GM12878 (cell line): ENCODE results near the gene SH3BP5. TPM values are rescaled to one million over a fixed set of nuclear protein-coding genes. Genes with fewer than 3 reads are reported as not detected.

ENCODE experiments used
- ATAC-seq: fragments of 200-7000 bp; cut with Tn5 transposase; 3 replicates; pipeline ENCODE4 v1.9.1; 2020; ENCODE audit warnings: mild to moderate bottlenecking, moderate library complexity
- BruUV-seq: library from RNA; stranded (reverse); fragments of 400-500 nt; replicated peaks from 2 replicates; lab custom pipeline; 2021; lab: Mats Ljungman, UMichigan
- CTCF ChIA-PET: fragments of 300-600 bp; sonication (Branson Sonifier 250); formaldehyde crosslinking; extraction: SDS; loops from one replicate; lab custom pipeline; 2021; ENCODE audit warnings: inconsistent platforms; lab: Yijun Ruan, JAX
- POLR2A ChIA-PET: fragments of 350-600 bp; formaldehyde crosslinking; extraction: SDS; loops from one replicate; lab custom pipeline; 2021; ENCODE audit warnings: inconsistent platforms; lab: Charles Lee
- RAD21 ChIA-PET: fragments of 300-600 bp; sonication (Branson Sonifier 250); formaldehyde crosslinking; loops from one replicate; lab custom pipeline; 2023; ENCODE audit warnings: antibody characterized with exemption; ENCODE audit not compliant: unreplicated experiment; lab: Charles Lee
- SMC1A ChIA-PET: fragments of 300-600 bp; sonication (Branson Sonifier 250); formaldehyde crosslinking; loops from one replicate; lab custom pipeline; 2023; ENCODE audit not compliant: unreplicated experiment, uncharacterized antibody; lab: Charles Lee
- DNase-seq: peaks from one replicate; pipeline ENCODE4 v3.0.0-alpha.2; 2011; ENCODE audit warnings: low read depth, low spot score
- FAIRE-seq: peaks from 3 replicates; lab custom pipeline; 2011; peaks lifted over from hg19 to GRCh38; lab: Jason Lieb, UNC
- H2AFZ ChIP-seq: 2 replicates; pipeline ENCODE4 v1.6.0; 2011; ENCODE audit warnings: low read depth, low read length, control low read depth; ENCODE audit not compliant: control insufficient read depth
- H3K27ac ChIP-seq: 2 replicates; pipeline ENCODE4 v1.5.1; 2011; ENCODE audit warnings: control low read depth; ENCODE audit not compliant: control insufficient read depth, insufficient read depth
- H3K27me3 ChIP-seq, 2 experiments: replicated peaks in 1 of 2; 2 replicates each; pipeline versions ENCODE4 v1.6.0 to v1.6.1; 2011; ENCODE audit warnings: low read length in 1 of 2; ENCODE audit not compliant: control insufficient read depth in 2 of 2, insufficient read depth in 2 of 2
- H3K36me3 ChIP-seq, 2 experiments: 2 replicates each; pipeline ENCODE4 v1.5.1; 2011; ENCODE audit warnings: low read length in 1 of 2; ENCODE audit not compliant: control insufficient read depth in 2 of 2, insufficient read depth in 2 of 2
- H3K4me1 ChIP-seq: 2 replicates; pipeline ENCODE4 v1.6.1; 2011; ENCODE audit warnings: mild to moderate bottlenecking, low read length, moderate library complexity, mixed read lengths; ENCODE audit not compliant: control insufficient read depth, insufficient read depth
- H3K4me2 ChIP-seq: 2 replicates; pipeline ENCODE4 v1.6.0; 2011; ENCODE audit warnings: control low read depth; ENCODE audit not compliant: control insufficient read depth, insufficient read depth
- H3K4me3 ChIP-seq: fragments of 200-600 bp; sonication (generic); 2 replicates; pipeline ENCODE4 v1.5.1; 2016
- H3K79me2 ChIP-seq: 2 replicates; pipeline ENCODE4 v1.6.0; 2011; ENCODE audit warnings: low read length; ENCODE audit not compliant: control insufficient read depth, insufficient read depth
- H3K9ac ChIP-seq: 2 replicates; pipeline ENCODE4 v1.8.0; 2011; ENCODE audit warnings: low read length, control low read depth, mixed read lengths; ENCODE audit not compliant: control insufficient read depth, insufficient read depth
- H3K9me3 ChIP-seq: replicated peaks from 3 replicates; pipeline ENCODE4 v1.5.1; 2011; ENCODE audit warnings: mild to moderate bottlenecking, low read length; ENCODE audit not compliant: control insufficient read depth, insufficient read depth
- H4K20me1 ChIP-seq: 2 replicates; pipeline ENCODE4 v1.6.0; 2011; ENCODE audit not compliant: control insufficient read depth, insufficient read depth
- FOXM1 ChIP-seq: IDR thresholded peaks from 2 replicates; pipeline ENCODE4 v1.6.1; 2012; ENCODE audit warnings: low read depth, mild to moderate bottlenecking, inconsistent platforms, low read length, moderate library complexity
- IKZF1 ChIP-seq: fragments of 450-650 bp; conservative IDR thresholded peaks from 2 replicates; pipeline ENCODE4 v1.6.1; 2017; ENCODE audit warnings: antibody characterized with exemption, mild to moderate bottlenecking
- JUNB ChIP-seq: IDR thresholded peaks from 2 replicates; pipeline ENCODE4 v1.6.1; 2016; ENCODE audit warnings: antibody characterized with exemption, mild to moderate bottlenecking
- NR2F1 ChIP-seq: fragments of 450-650 bp; conservative IDR thresholded peaks from 2 replicates; pipeline ENCODE4 v1.6.1; 2017; ENCODE audit warnings: mild to moderate bottlenecking
- POU2F2 ChIP-seq: IDR thresholded peaks from 3 replicates; pipeline ENCODE4 v1.6.1; 2011; ENCODE audit warnings: low read depth, mild to moderate bottlenecking, low read length, borderline replicate concordance
- RFX5 ChIP-seq: IDR thresholded peaks from 2 replicates; pipeline ENCODE4 v1.6.1; 2011; ENCODE audit warnings: low read depth, low read length, improper control_type of control experiment
- SPI1 ChIP-seq: IDR thresholded peaks from 2 replicates; pipeline ENCODE4 v1.6.1; 2011; ENCODE audit warnings: low read depth, mild to moderate bottlenecking, low read length, moderate library complexity, borderline replicate concordance; ENCODE audit not compliant: insufficient read depth
- ZNF207 ChIP-seq: fragments of 450-650 bp; IDR thresholded peaks from 2 replicates; pipeline ENCODE4 v1.6.1; 2014; ENCODE audit warnings: antibody characterized with exemption, mild to moderate bottlenecking, borderline replicate concordance
- ZNF384 ChIP-seq: IDR thresholded peaks from 2 replicates; pipeline ENCODE4 v1.6.1; 2012; ENCODE audit warnings: low read depth, mild to moderate bottlenecking, low read length, improper control_type of control experiment, borderline replicate concordance
- WGBS: methylation state at CpG from one replicate; pipeline ENCODE4 v1.1.6; 2016; ENCODE audit warnings: low lambda C conversion rate; ENCODE audit not compliant: insufficient replicate concordance, insufficient coverage; ENCODE audit errors: missing lambda C conversion rate; 5-methylcytosine and 5-hydroxymethylcytosine counted together
- in situ Hi-C: fragments of 300-500 bp; cut with MboI; formaldehyde crosslinking; loops from 9 replicates; pipeline ENCODE4 v1.14.3; 2018; ENCODE audit warnings: mixed read lengths
- intact Hi-C: fragments of 100-400 bp; cut with micrococcal nuclease; formaldehyde crosslinking; loops from one replicate; pipeline ENCODE4 v1.14.2; 2022; ENCODE audit not compliant: unreplicated experiment
- polyA plus RNA-seq, 11 experiments: library from polyadenylated mRNA; depleted of rRNA in 4 of 11; unstranded in 6 of 11; stranded (reverse) in 5 of 11; fragments of >200 nt; fragmentation: Nextera tagmentation in 4 of 11; fragmentation: Illumina TruSeq in 1 of 11; extraction: Ambion mirVana in 4 of 11; extraction: Trizol in 1 of 11; gene quantifications; 1 replicate in 1 of 11; 2 replicates in 10 of 11; pipeline versions ENCODE4 v1.2.1 to v1.2.3, GENCODE V29; 2011 to 2016; ENCODE audit warnings: inconsistent platforms in 2 of 11, missing spikeins in 2 of 11, low read depth in 1 of 11
- total RNA-seq, 4 experiments: library from RNA; depleted of rRNA in 3 of 4; stranded (reverse); fragments of >200 nt in 3 of 4; fragmentation: Illumina TruSeq in 1 of 4; extraction: Trizol in 1 of 4; gene quantifications; 2 replicates each; pipeline versions ENCODE4 v1.2.1 to v1.2.3, GENCODE V29; 2013 to 2021
- TF ChIP-seq, protein P1 (sequence below): fragments of 450-650 bp; formaldehyde crosslinking; IDR thresholded peaks from 2 replicates; pipeline ENCODE4 v1.5.0; 2022; ENCODE audit warnings: mild to moderate bottlenecking, missing genetic modification characterization
- TF ChIP-seq, protein P2 (sequence below): IDR thresholded peaks from 2 replicates; pipeline ENCODE4 v1.6.1; 2011; ENCODE audit warnings: borderline replicate concordance, low read depth, mild to moderate bottlenecking, moderate library complexity, low read length; ENCODE audit not compliant: insufficient read depth, poor library complexity, severe bottlenecking
- TF ChIP-seq, protein P3 (sequence below): IDR thresholded peaks from 2 replicates; pipeline ENCODE4 v1.6.1; 2011; ENCODE audit warnings: borderline replicate concordance, low read depth, mild to moderate bottlenecking, moderate library complexity, mixed read lengths, low read length; ENCODE audit not compliant: insufficient read depth; ENCODE audit errors: extremely low read length
- TF ChIP-seq, protein P4 (sequence below): IDR thresholded peaks from 2 replicates; pipeline ENCODE4 v1.6.1; 2012; ENCODE audit warnings: low read length, inconsistent platforms
- TF ChIP-seq, protein P5 (sequence below): IDR thresholded peaks from 2 replicates; pipeline ENCODE4 v1.6.1; 2012; ENCODE audit warnings: low read depth, low read length, improper control_type of control experiment

The SH3BP5 gene
- total and polyA plus RNA-seq, 10 of the 15 experiments (the other 5 are each of a cell fraction or from before 2014, with no cell fraction given), result 14.9 to 87.5 (median 43.7) TPM

DNA sequence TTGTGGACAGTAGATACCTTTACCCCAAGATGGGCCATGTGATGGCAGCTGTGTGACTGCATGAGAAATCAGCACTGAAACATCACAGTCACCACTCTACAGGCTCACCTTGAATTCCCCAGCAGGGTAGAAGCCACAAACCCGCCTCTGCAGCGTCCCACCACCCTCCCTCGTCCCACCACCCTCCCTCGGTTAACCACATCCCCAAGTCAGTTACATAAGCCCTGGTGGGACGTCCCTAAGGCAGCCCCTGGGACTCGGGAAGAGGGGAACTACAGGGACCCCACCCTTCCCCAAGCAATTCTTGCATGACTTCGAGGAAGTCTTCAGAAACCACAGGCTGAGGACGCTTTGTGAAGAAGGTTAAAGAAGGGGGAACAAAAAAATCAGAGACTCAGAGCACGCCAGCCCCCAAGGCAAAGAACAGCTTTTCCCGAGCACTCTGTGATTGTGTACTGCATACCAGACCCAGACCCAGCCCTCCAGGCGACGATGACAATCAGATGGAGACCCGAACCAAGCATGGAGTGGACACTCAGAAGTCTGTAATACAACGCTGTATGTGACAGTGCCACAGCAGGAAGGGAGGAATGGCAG, 60.5 kb downstream of the SH3BP5 start:
- H2AFZ ChIP-seq, result peak overlapping the region; percentile 20
- H4K20me1 ChIP-seq, result no peaks in the 10 kb centered on the region
- H3K9ac ChIP-seq, result peak overlapping the region; percentile 46
- FAIRE-seq, result no peak
- no TSS peak for BruUV-seq
- CTCF ChIA-PET, result interaction anchor here (0.6 to 11.8 kb wide), 10 partner anchors 34 to 285 kb away, joined by 3 to 302 read pairs (median 7); no protein-coding TSS in a partner anchor
- H3K27me3 ChIP-seq, result no peaks in the 10 kb centered on the region
- H3K27ac ChIP-seq, result peak overlapping the region; percentile 67
- RAD21 ChIA-PET, result interaction anchor here (1.1 to 10.2 kb wide), 7 partner anchors 61 to 133 kb away, joined by 5 to 143 read pairs (median 40); partner anchors contain the start of gene SH3BP5
- in situ Hi-C loops (no loop called here), intact Hi-C loops (loop anchor here (1.0 to 2.0 kb wide), 3 partner anchors 19 to 89 kb away; partner anchors contain the start of gene SH3BP5)
- H3K36me3 ChIP-seq, result peaks cover 3 to 31% of the 10 kb centered on the region in 2 experiments; a peak in 3 of 4 replicates
- POLR2A ChIA-PET, result interaction anchor here (0.8 to 2.6 kb wide), 4 partner anchors 52 to 108 kb away, joined by 3 to 8 read pairs (median 5); no protein-coding TSS in a partner anchor
- WGBS, result 1% methylated on average over 14 of the region's 14 CpGs
- DNase-seq, result peak; percentile 90
- H3K4me1 ChIP-seq, result peaks cover 39% of the 10 kb centered on the region
- no peaks in the 10 kb centered on the region for H3K9me3 ChIP-seq
- H3K4me3 ChIP-seq, result no peak overlapping the region
- SMC1A ChIA-PET, result interaction anchor here (0.7 to 16.3 kb wide), 14 partner anchors 9 to 134 kb away, joined by 3 to 223 read pairs (median 10); partner anchors contain the start of genes CAPN7 and SH3BP5
- peak; percentile 91 for ATAC-seq
- peak overlapping the region; percentile 54 for H3K4me2 ChIP-seq
- peaks cover 4% of the 10 kb centered on the region for H3K79me2 ChIP-seq
- TF ChIP-seq, protein P1, sequence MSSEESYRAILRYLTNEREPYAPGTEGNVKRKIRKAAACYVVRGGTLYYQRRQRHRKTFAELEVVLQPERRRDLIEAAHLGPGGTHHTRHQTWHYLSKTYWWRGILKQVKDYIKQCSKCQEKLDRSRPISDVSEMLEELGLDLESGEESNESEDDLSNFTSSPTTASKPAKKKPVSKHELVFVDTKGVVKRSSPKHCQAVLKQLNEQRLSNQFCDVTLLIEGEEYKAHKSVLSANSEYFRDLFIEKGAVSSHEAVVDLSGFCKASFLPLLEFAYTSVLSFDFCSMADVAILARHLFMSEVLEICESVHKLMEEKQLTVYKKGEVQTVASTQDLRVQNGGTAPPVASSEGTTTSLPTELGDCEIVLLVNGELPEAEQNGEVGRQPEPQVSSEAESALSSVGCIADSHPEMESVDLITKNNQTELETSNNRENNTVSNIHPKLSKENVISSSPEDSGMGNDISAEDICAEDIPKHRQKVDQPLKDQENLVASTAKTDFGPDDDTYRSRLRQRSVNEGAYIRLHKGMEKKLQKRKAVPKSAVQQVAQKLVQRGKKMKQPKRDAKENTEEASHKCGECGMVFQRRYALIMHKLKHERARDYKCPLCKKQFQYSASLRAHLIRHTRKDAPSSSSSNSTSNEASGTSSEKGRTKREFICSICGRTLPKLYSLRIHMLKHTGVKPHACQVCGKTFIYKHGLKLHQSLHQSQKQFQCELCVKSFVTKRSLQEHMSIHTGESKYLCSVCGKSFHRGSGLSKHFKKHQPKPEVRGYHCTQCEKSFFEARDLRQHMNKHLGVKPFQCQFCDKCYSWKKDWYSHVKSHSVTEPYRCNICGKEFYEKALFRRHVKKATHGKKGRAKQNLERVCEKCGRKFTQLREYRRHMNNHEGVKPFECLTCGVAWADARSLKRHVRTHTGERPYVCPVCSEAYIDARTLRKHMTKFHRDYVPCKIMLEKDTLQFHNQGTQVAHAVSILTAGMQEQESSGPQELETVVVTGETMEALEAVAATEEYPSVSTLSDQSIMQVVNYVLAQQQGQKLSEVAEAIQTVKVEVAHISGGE, result no peak
- TF ChIP-seq, protein P2, sequence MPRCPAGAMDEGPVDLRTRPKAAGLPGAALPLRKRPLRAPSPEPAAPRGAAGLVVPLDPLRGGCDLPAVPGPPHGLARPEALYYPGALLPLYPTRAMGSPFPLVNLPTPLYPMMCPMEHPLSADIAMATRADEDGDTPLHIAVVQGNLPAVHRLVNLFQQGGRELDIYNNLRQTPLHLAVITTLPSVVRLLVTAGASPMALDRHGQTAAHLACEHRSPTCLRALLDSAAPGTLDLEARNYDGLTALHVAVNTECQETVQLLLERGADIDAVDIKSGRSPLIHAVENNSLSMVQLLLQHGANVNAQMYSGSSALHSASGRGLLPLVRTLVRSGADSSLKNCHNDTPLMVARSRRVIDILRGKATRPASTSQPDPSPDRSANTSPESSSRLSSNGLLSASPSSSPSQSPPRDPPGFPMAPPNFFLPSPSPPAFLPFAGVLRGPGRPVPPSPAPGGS, result peak; percentile 93
- TF ChIP-seq FOXM1 (peak; percentile 79; the same call in 1 of the 2 replicates), SPI1 (peak; percentile 41; the same call in 1 of the 2 replicates), JUNB (peak; percentile 48; the same call in 1 of the 2 replicates), IKZF1 (peak; percentile 98), POU2F2 (peak; percentile 69; the same call in 1 of the 3 replicates), NR2F1 (0 out of 2 replicates have a peak, but pooled peaks have one; percentile 38), ZNF384 (no peak), ZNF207 (no peak; the same call in 1 of the 2 replicates), RFX5 (no peak)
- TF ChIP-seq, protein P3, sequence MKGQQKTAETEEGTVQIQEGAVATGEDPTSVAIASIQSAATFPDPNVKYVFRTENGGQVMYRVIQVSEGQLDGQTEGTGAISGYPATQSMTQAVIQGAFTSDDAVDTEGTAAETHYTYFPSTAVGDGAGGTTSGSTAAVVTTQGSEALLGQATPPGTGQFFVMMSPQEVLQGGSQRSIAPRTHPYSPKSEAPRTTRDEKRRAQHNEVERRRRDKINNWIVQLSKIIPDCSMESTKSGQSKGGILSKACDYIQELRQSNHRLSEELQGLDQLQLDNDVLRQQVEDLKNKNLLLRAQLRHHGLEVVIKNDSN, result no peak
- TF ChIP-seq, protein P4, sequence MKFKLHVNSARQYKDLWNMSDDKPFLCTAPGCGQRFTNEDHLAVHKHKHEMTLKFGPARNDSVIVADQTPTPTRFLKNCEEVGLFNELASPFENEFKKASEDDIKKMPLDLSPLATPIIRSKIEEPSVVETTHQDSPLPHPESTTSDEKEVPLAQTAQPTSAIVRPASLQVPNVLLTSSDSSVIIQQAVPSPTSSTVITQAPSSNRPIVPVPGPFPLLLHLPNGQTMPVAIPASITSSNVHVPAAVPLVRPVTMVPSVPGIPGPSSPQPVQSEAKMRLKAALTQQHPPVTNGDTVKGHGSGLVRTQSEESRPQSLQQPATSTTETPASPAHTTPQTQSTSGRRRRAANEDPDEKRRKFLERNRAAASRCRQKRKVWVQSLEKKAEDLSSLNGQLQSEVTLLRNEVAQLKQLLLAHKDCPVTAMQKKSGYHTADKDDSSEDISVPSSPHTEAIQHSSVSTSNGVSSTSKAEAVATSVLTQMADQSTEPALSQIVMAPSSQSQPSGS, result peak; percentile 85
- TF ChIP-seq, protein P5, sequence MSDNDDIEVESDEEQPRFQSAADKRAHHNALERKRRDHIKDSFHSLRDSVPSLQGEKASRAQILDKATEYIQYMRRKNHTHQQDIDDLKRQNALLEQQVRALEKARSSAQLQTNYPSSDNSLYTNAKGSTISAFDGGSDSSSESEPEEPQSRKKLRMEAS, result no peak; the same call in 1 of the 2 replicates
